Non-pigmented ciliary epithelial cell (primary cell): Measurements from ENCODE around the gene TRNP1.
"Not testable (repeated sequence)": the region's sequence is repeated elsewhere in the genome, so short reads cannot be mapped to it uniquely, and the experiment has no call there.

Source experiments
- DNase-seq: peaks from one replicate; pipeline ENCODE4 v3.0.0-alpha.2; 2010; ENCODE audit warnings: low read depth

The TRNP1 gene, protein sequence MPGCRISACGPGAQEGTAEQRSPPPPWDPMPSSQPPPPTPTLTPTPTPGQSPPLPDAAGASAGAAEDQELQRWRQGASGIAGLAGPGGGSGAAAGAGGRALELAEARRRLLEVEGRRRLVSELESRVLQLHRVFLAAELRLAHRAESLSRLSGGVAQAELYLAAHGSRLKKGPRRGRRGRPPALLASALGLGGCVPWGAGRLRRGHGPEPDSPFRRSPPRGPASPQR

DNA sequence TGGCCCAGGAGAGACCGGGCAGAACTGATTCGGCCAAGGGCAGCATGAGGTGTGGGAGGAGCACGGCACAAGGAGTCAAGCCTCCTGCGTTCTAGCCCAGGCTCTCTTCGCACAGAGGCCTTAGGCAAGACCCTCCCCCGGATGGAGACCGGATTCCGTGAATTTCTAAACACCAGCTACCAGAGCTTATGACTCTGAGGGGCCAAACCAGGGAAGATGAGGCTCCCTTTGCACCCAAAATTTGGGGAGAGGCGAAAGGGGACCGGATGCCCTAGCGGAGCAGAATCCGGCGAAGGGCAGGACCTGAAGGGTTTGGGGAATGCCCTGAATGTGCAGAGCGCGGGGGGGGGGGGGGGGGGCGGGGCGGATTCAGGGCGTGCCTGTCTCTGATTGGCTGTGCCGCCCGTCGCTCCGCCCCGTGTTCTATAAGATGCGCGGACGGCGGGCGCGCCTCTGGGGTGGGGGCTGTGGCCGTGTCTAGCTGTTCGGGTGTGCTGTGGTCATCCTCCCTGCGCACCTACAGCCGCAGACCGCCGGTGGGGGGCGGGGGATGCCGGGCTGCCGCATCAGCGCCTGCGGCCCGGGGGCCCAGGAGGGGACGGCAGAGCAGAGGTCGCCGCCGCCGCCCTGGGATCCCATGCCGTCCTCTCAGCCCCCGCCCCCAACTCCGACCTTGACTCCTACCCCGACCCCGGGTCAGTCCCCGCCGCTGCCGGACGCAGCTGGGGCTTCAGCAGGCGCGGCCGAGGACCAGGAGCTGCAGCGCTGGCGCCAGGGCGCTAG lies at the start of gene TRNP1:
TSS of gene TRNP1 (plus strand) at position 456 of the 783 bp plus-strand sequence. CDS start at position 551, 95 bp downstream.
- no peak for DNase-seq

DNA sequence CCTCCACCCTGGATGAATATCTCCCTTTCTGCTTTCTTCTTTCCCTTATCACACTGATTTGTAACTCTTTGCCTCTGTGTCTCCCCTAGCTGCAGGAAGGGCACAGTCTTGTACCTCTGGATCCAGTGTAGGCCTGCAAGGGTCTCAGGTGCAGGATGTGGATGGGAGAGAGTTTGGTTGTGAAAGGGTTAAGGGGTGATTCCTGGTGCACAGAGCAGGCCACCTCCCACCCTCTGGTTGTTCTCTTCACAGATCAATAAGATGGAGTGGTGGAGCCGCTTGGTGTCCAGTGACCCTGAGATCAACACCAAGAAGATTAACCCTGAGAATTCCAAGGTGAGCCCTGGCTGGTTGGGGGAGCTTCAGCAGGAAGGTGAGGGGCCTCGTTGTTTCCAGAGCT lies 48.4 kb upstream of the TRNP1 start:
- no peak for DNase-seq

DNA sequence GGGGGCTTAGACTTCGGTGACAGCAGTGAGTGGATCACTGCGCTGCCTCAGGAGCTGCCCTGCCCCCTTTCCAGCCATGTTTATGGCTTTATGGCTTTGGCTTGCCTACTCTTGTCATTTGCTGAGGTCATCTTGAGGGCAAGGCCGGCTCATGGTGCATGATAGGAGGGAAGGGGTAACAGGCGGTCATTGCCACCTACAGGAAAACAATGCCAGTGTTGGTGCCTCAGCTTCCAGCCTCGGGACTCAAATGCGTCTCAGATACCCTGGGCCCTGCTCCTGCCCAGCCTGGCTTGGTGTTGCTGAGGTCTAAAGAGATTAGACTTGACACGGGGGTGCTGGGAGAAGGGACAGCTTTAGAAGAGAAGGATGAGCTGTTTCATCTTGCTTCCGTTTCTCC lies 47.8 kb upstream of the TRNP1 start:
- DNase-seq = no peak

DNA sequence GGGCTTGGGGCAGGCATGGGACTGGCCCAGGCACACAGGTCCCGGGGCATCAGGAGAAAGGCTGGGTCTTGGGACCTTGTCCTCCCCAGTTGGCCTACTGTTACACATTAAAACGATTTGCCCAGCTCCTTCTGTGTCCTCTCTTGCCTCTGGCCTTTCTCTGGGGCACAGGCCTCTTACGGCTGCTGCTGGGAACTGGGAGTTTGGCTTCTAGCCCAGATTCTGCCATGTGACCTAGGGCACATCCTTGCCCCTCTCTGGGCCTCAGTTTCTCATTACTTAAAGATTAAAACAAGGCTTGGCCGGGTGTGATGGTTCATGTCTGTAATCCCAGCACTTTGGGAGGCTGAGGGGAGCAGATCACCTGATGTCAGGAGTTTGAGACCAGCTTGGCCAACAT lies 47.2 kb upstream of the TRNP1 start:
- no peak for DNase-seq

DNA sequence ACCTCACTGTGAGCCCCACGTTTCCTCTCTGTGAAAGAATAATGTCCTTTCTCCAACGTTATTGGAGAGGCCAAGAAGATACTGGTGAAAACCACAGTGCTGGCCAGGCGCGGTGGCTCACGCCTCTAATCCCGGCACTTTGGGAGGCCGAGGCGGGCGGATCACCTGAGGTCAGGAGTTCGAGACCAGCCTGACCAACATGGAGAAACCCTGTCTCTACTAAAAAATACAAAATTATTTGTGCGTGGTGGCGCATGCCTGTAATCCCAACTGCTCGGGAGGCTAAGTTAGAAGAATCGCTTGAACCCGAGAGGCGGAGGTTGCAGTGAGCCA lies 44.8 kb upstream of the TRNP1 start:
- not testable (repeated sequence) for DNase-seq

DNA sequence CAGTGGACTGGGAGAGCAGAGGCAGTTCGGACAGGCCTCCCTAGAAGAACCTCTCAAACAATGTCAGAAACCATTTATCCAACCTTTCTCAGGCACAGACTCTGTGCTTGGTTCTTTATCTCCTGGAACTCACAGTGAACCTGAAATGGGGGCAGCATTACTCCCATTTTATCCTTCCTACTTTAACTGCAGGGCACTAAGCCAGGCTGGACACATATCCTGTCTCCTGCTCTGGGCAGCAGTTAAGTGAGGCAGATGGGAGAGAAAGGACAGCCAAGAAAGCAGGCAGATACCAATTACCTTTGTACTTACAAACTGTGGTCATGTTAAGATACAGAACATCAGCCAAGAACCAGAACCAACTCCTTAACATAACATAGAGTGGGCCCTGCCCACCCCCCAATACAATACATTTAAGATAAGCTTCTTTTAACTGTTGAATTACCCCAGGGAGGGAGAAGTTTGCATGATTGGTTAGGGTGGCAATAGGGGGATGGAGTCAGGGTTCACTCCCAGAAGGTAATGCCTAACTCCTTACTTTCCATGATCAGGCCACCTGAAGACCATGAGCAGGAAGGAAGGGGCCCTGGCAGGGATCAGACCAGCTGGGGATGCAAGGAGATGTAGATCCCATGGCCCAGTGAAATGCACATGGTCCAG lies 44.1 kb upstream of the TRNP1 start:
- no peak for DNase-seq

DNA sequence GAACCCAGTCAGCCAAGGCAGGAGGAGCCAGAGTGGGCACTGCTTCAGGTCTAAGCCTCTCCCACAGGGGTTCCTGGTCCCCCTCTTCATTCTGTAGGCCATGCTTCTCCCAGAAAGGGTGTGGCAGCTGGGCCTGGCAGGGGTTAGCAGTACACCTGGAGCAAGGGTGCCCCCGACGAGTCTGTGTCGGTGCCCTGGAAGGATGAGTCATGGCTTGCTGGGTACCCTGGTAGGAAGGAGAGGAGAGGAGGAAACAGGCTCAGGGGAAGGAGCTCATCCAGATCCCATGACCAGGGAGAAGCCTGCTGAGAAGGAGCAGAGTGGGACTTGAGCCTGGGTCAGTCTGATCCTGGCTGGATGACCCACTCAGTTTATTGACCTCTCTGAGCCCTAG lies 43.6 kb upstream of the TRNP1 start:
- DNase-seq = no peak

DNA sequence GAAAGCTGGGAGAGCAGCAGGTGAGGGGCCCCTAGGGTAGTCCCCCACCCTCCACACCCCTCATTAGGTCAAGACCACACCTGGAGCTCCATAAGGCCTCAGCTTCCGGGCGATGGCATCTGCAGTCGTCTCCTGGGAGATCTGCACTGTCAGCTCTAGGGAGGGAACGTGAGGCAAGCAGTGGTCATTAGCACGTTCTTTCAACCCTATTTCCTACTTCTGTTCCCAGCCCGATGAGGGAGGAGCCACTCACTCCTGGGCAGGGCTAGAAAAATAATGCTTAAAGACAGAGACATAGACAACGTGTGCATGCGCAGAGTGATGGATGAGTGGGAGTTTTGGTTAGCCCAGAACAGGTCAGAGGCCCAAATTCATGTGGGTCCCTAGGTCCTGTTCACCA lies 42.9 kb upstream of the TRNP1 start:
- no peak for DNase-seq

DNA sequence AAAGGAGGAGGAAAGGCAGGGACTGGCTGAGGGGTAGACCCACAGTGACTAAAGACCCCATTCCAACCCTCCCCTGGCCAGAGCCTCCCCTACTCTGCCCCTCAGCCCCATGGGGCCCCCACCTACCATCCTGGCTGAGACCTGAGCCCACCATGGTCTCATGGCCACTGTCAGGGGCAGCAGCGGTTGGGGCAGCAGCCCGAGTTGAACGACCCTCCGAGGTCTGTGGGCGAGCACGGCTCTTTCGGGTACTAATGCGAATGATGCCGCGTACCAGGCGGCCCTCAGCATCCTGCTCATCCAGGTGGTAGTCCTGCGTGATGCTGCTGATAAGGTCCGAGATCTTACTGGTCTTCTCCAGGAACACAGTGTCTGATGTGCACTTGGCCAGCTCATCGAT lies 42.3 kb upstream of the TRNP1 start:
- no peak for DNase-seq

DNA sequence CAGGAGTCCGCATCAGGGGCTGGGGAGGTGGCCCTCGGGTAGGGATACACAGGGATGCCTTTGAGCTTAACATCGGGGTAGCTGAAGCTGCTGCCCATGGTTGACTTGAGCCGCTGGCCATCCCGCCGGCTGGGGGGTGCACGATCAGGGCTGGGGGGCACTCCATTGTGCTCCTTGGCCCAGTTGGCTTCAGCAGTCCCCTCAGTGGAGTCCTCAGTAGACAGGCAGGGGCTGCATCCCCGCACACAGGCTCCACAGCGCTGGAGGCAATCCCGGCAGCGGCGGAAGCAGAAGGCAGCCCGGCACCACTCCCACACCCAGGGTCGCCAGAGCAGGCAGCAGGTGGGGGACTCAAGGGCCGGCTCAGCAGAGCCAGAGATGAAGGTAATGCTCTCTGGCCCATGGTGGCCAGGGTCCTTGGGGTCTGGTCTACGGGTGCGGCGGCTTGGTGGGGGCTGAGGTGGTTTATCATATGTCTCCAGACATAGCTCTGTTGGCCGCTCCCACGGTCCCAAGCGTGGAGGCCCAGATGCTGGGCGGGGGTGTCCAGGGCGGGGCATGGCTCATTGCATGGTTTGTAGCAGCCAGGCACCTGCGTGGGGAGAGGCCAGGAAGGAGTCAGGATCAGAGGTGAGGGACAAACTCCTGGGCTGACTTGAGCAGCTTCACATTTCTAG lies 41.5 kb upstream of the TRNP1 start:
- DNase-seq = no peak

DNA sequence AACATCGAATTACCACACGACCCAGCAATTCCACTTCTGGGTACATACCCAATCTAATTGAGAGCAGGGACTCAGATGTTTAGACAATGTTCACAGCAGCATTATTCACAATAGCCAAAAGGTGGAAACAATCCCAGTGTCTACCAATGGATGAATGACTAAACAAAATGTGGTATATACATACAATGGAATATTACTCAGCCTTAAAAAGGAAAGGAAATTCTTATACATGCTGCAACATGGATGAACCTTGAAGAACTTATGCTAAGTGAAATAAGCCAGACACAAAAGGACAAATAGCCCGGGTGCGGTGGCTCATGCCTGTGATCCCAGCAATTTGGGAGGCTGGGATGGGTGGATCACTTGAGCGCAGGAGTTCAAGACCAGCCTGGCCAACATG lies 40.1 kb upstream of the TRNP1 start:
- DNase-seq = no peak

DNA sequence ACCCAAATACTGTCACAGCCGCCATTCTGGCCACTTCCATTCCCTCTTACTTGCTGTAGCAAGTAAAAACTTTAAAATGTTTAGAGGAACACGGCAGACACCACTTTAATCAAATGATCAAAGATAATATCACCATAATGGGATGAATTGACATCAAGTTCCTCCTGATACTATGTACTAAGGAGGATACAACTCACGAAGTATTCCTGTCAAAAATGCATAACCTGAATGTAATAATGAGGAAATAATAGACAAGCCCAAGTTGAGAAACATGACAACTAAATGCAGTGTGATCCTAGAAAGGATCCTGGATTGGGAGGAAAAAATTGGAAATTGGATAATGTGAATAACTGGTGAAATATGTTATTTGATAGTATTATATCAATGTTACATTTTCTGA lies 37.2 kb upstream of the TRNP1 start:
- no peak for DNase-seq

DNA sequence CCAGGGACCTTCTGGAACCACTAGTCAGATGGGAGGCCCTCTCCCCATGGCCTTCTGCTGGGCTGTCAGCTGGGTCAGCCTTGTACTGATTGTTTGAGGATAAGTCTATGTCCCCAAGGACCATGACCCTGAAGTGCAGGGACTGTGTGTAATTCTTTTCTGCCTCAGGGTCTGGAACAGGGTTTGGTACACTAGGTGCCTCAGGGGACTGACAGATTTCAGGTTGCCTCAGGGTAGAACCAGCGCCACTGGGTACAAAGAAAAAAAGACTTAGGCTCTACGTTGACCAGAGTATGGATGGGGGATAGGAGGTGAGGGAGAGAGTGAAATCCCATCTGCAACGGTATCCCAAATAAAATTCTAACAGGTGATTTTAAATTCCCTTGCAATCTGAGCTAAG lies 36.2 kb upstream of the TRNP1 start:
- no peak for DNase-seq

DNA sequence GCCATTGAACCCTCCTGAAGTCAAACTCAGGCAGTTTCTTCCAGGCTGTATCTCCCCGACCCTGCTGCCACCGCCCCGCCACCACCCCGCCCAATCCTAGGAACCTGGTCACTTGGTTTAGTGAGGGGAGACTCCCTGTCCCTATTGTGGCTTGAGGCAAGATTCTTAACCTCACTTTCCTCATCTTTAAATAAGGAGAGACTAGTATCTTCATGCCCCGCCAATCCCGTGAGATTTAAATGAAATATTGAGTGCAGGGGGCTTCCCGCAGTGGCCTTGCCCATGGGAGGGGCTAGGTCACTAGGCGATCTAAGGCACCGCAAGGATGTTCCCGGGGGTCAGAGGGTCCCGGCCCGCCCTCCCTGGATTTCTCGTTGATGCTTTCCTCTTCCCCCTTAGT lies 34.2 kb upstream of the TRNP1 start:
- DNase-seq = no peak

DNA sequence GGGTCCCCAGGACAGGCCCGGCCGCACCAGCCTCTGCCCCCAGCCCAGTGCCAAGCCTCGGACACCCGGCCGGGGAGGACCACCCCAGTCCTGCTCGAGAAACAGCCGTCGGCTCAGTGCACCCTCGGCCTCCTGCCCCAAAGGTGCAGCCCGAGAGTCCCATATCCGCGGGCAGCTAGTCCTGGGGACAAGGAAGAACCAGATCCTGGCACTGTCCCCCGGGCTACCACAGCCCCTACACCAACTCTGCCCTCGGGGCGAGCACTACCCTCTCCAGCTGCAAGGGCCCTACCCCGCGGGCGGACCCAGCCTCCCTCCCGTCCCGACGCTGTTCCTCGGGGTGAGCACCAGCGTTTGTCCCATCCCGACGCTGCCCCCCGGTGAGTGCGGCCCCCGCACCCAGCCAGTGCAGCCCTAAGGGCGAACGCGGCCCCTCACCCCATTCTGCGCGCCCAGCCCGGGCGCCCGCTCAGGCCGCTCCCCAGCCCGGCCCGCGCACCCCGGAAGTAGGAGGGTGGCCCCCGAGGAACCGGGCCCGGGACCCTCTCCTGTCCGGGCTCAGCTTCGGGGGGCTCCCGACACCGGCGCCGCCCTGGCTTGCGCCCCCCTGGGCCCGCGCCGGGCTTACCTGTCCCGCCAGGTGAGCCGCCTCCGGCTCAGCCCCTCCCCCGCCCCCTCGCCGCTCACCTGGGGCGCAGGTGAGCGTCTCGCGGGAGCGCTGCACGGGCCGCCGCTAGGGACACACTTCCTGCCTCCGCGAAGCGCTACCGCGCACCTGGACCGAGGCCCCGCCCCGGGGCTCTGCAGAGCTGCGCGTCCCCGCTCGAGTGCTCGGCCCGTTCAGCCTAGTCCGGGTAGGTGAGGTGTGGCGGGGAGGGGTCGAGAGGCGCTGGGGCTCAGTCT lies 33.5 kb upstream of the TRNP1 start, which contains the start of gene KDF1:
TSS of gene KDF1 (minus strand) at position 747 of the 903 bp plus-strand sequence. CDS start 8,088 bp downstream, outside the sequence.
- DNase-seq = no peak

DNA sequence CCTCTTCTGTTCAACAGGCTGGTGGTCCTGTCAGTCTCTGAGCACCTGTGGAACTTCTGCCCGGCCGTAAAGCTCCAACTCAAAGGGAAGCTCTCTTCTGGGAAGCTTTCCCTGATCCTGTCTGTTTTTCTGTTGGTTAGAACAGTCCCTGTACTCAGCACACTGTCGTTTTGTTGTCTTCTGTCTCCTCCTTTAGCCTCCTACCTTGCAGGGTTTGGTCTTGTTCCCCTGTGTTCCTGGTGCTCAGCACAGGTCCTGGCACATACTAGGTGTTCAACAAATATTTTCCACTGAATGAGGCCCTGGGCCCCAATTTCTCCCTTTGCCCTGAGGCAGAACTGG lies 32.9 kb upstream of the TRNP1 start:
- DNase-seq = no peak

DNA sequence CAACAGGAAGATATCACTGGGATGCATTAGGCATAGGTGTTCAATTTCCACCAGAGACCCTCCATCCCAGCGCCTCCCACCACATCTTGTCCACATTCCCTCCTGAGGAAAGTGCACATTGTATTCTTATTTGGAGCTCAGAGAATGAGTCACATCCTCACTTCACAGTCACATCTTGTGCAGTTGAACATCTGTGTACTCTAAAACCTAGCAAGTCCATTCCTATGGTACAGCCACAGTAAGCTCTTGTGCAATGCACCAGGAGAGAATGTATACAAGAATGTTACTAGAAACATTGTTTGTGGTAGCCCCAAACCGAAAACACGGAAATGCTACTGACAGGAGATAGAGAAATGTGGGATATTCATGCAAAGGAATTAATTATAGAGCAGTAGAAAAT lies 31.7 kb upstream of the TRNP1 start:
- peak; percentile 94 for DNase-seq

DNA sequence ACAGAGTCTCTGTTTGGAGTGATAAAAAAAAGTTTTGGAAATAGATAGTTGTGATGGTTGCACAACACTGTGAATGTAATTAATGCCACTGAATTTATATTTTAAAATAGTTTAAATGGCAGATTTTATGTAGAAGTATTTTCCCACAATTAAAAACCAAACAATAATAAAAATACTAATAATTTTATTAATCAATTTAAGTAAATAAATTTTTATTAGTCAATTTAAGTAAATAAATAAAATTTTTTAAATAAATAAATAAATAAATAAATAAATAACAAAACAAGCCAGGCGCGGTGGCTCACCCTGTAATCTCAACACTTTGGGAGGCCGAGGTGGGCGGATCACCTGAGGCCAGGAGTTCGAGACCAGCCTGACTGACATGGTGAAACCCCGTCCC lies 28.3 kb upstream of the TRNP1 start:
- no peak for DNase-seq

DNA sequence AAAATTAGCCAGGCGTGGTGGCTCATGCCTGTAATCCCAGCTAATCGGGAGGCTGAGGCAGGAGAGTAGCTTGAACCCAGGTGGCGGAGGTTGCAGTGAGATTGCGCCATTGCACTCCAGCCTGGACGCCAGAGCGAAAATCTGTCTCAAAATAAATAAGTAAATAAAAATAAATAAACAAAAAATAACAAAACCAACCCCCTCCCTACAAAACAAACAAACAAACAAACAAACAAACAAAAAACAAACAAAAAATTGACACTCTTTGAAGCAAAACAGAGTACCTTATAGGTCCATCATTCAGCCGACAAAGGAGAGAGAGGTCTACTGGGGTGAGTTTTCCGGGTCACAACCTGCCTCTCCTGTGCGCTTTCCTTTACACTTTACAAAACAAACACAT lies 27.9 kb upstream of the TRNP1 start:
- no peak for DNase-seq

DNA sequence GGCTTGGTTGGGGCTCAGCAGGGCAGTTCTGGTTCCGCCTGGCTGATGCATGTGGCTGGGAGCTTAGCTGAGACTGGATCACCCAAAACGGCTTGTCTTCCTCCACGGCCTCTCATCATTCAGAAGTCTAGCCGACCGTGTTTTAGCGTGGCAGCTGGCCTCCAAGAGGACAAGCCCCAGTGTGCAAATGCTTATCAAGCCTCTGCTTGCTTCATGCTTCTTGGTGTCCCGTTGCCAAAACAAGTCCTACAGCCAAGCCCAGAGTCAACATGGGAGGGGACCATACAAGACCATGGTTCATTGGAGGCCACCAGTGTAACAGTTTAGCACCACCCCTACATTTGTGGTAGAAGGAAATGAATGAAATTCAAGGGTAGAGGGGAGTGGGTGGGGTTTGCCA lies 22.7 kb upstream of the TRNP1 start:
- no peak for DNase-seq

DNA sequence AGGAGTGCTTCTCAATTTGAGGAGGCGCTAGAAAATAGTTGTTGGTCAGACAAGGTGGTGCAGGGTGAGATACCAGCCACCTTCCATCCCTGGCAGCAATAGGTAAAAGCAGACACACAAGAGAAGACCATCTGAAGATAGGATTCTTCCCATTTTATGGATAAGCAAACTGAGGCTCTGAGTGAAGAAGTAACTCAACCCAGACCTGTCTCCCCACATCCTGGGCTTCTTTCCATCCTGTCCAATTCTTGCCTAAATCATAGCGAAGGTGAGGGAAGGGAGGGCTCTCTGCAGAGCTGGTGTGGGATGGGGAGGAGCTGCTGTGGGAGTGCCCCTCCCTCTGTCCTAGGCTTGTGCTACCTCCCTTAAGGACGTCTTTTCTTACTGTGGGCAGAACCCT lies 21.9 kb upstream of the TRNP1 start:
- DNase-seq = no peak

DNA sequence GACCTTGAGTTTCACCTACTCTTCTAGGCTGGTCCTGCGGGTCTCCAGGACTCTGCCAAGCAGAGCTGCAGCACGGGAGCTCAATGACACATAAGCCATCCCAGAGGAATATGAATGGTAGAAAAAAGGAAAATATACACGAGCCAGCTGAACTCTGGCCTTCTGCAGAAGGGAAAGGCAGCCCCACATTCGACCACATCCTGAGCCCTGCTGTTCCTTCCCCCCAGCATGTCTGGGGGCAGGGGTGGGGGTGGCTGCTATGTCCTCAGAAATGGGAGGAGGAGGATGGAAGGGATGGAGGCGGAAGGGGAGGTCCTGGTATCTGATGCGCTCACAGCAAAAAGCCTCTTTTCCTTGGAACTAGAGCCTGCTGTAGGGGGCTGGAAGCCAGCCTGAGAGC lies 21.1 kb upstream of the TRNP1 start:
- no peak for DNase-seq
